NB4 (cell line): ENCODE data around the gene PTGES2.

Source experiments
- DNase-seq: peaks from one replicate; pipeline ENCODE4 v3.0.0; 2010; ENCODE audit warnings: low read depth
- H3K4me3 ChIP-seq: one replicate; pipeline ENCODE4 v1.5.1; 2011; ENCODE audit warnings: mild to moderate bottlenecking, low read depth, low read length, moderate library complexity
- MYC ChIP-seq: IDR thresholded peaks from 2 replicates; pipeline ENCODE4 v1.6.1; 2011; ENCODE audit warnings: low read depth, low read length
- POLR2A ChIP-seq: IDR thresholded peaks from 2 replicates; pipeline ENCODE4 v1.6.1; 2011; ENCODE audit warnings: mild to moderate bottlenecking; ENCODE audit not compliant: insufficient read length; ENCODE audit errors: extremely low read depth
- TF ChIP-seq, protein P1 (sequence below): IDR thresholded peaks from 2 replicates; pipeline ENCODE4 v1.6.1; 2011; ENCODE audit warnings: low read depth, low read length
- TF ChIP-seq, protein P2 (sequence below): IDR thresholded peaks from one replicate; pipeline ENCODE4 v1.5.1; 2012; ENCODE audit warnings: low read depth, low read length

The PTGES2 gene

GRCh38 chr9:128151309-128152132 is 24.0 kb upstream of the PTGES2 start:
- TF ChIP-seq, protein P1, sequence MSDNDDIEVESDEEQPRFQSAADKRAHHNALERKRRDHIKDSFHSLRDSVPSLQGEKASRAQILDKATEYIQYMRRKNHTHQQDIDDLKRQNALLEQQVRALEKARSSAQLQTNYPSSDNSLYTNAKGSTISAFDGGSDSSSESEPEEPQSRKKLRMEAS: no peak
- TF ChIP-seq MYC: no peak
- TF ChIP-seq POLR2A: no peak
- TF ChIP-seq, protein P2, sequence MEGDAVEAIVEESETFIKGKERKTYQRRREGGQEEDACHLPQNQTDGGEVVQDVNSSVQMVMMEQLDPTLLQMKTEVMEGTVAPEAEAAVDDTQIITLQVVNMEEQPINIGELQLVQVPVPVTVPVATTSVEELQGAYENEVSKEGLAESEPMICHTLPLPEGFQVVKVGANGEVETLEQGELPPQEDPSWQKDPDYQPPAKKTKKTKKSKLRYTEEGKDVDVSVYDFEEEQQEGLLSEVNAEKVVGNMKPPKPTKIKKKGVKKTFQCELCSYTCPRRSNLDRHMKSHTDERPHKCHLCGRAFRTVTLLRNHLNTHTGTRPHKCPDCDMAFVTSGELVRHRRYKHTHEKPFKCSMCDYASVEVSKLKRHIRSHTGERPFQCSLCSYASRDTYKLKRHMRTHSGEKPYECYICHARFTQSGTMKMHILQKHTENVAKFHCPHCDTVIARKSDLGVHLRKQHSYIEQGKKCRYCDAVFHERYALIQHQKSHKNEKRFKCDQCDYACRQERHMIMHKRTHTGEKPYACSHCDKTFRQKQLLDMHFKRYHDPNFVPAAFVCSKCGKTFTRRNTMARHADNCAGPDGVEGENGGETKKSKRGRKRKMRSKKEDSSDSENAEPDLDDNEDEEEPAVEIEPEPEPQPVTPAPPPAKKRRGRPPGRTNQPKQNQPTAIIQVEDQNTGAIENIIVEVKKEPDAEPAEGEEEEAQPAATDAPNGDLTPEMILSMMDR: no peak
- DNase-seq: no peak
- no peak overlapping the region for H3K4me3 ChIP-seq

- peak; percentile 43 for DNase-seq
- no peak overlapping the region for H3K4me3 ChIP-seq
- no peak for TF ChIP-seq MYC
- TF ChIP-seq, protein P2: peak; percentile 65
Measured at GRCh38 chr9:128150594-128151308, 23.2 kb upstream of the PTGES2 start.

DNA sequence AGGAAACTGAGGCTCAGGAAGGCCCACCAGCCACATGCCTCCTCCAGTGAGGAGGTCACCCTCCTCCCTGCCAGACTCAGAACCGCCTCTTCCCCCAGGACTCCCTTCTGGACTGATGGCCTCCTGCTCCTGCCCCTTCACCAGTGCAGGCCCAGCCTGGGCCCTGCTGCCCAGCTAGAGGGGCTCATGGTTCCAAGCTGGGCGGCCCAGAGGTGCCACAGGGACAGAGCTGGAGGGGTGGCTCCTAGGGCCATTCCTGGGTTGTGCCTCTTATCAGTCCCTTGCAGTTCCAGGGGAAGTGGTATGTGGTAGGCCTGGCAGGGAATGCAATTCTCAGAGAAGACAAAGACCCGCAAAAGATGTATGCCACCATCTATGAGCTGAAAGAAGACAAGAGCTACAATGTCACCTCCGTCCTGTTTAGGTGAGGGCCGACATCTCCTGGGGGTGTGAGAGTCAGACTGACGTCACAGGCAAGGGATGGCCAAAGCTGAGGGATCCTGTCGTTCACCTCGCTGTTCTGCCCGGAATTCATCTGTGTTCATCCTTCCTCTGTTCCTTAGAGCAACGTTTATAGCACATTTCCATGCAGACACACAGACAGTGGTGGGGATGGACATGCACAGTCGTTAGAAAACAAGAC is 22.5 kb upstream of the PTGES2 start:
- TF ChIP-seq, protein P2: no peak
- no peak for TF ChIP-seq MYC
- no peak for TF ChIP-seq POLR2A
- TF ChIP-seq, protein P1: no peak
- DNase-seq: no peak
- H3K4me3 ChIP-seq: no peak overlapping the region

DNA sequence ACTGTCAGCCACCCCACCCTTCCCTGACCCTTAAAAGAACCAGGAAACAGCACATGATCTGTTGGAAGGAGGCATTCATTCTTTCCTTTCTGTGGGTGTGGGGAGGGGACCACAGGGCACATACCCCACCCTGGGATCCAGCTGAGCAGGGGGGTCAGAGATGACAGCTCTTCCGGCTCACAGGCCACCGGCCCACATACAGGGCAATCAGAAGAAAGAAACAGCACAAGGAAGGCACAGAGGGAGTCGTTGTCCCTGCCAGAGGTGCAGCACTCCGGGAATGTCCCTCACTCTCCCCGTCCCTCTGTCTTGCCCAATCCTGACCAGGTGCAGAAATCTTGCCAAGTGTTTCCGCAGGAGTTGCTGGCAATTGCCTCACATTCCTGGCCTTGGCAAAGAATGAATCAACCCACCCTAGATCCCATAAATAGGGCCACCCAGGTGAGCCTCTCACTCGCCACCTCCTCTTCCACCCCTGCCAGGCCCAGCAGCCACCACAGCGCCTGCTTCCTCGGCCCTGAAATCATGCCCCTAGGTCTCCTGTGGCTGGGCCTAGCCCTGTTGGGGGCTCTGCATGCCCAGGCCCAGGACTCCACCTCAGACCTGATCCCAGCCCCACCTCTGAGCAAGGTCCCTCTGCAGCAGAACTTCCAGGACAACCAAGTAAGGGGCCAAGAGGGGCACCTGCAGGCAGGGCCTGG is 21.6 kb upstream of the PTGES2 start, which contains the start of gene LCN2:
TSS of gene LCN2 (plus strand) at position 453 of the 701 bp plus-strand sequence. CDS start at position 526, 73 bp downstream.
- no peak within 1 kb of the TSS for H3K4me3 ChIP-seq
- TF ChIP-seq, protein P2: no peak
- TF ChIP-seq POLR2A (no peak), MYC (no peak)
- TF ChIP-seq, protein P1: no peak
- no peak for DNase-seq

GRCh38 chr9:128148509-128149000 is 21.0 kb upstream of the PTGES2 start:
- TF ChIP-seq, protein P2: no peak
- TF ChIP-seq POLR2A: no peak
- TF ChIP-seq MYC: no peak
- TF ChIP-seq, protein P1: no peak
- no peak overlapping the region for H3K4me3 ChIP-seq
- no peak for DNase-seq
